Left ventricle myocardium inferior (tissue), 1 donor: ENCODE results near the gene RALY. TPM values are rescaled to one million over a fixed set of nuclear protein-coding genes. Genes with fewer than 3 reads are reported as not detected.

Experiments used
- DNase-seq: peaks from one replicate; pipeline ENCODE4 v3.0.0-alpha.2; 2020
- H3K27ac ChIP-seq: fragments of 200-600 bp; replicated peaks from 2 replicates; pipeline ENCODE4 v1.8.0; 2021
- H3K27me3 ChIP-seq: fragments of 200-600 bp; 2 replicates; pipeline ENCODE4 v1.8.0; 2021; ENCODE audit warnings: low read depth
- H3K36me3 ChIP-seq: fragments of 200-600 bp; 2 replicates; pipeline ENCODE4 v1.8.0; 2021
- H3K4me1 ChIP-seq: fragments of 200-600 bp; 2 replicates; pipeline ENCODE4 v1.8.0; 2021
- H3K4me3 ChIP-seq: fragments of 200-600 bp; 2 replicates; pipeline ENCODE4 v1.8.0; 2021; ENCODE audit warnings: mild to moderate bottlenecking, moderate library complexity
- H3K9me3 ChIP-seq: fragments of 200-600 bp; replicated peaks from 2 replicates; pipeline ENCODE4 v1.8.0; 2021
- CTCF ChIP-seq: fragments of 200-600 bp; IDR thresholded peaks from 2 replicates; pipeline ENCODE4 v1.8.0; 2021; ENCODE audit warnings: antibody characterized with exemption, mild to moderate bottlenecking, borderline replicate concordance
- intact Hi-C: fragments of 100-400 bp; cut with micrococcal nuclease; formaldehyde crosslinking; loops from one replicate; pipeline ENCODE4 v1.11.0; 2022
- total RNA-seq: library from RNA; stranded (reverse); fragmentation: NEBNext Ultra II Directional; extraction: Animal tissue kit (Norgen Biotek cat#: 25700); gene quantifications from one replicate; pipeline ENCODE4 v1.2.1, GENCODE V29; 2021
- donor health status: DM: no; HTN: yes; CAD: no; lungs with severe emphysema.

Gene RALY
- total RNA-seq, 1 donor from 2014 or later: 107 TPM

- H3K27ac ChIP-seq: no peak overlapping the region
- TF ChIP-seq CTCF: no peak
- no peak overlapping the region for H3K4me3 ChIP-seq
- no peak for DNase-seq
- no peaks in the 10 kb centered on the region for H3K36me3 ChIP-seq
- no peaks in the 10 kb centered on the region for H3K27me3 ChIP-seq
- H3K4me1 ChIP-seq: peaks cover 27% of the 10 kb centered on the region
- intact Hi-C loops: no loop called here
- H3K9me3 ChIP-seq: no peaks in the 10 kb centered on the region
These were observed 121.5 kb downstream of the RALY start for GRCh38 chr20:34115232-34115631.

- no peaks in the 10 kb centered on the region for H3K4me1 ChIP-seq
- no peak for TF ChIP-seq CTCF
- no peaks in the 10 kb centered on the region for H3K9me3 ChIP-seq
- no peaks in the 10 kb centered on the region for H3K27me3 ChIP-seq
- no peak overlapping the region for H3K4me3 ChIP-seq
- no peak for DNase-seq
- intact Hi-C loops: no loop called here
- no peaks in the 10 kb centered on the region for H3K36me3 ChIP-seq
- no peak overlapping the region for H3K27ac ChIP-seq
These were observed 126.5 kb downstream of the RALY start for GRCh38 chr20:34120213-34120612.

- no peak for TF ChIP-seq CTCF
- Histone ChIP-seq H3K4me3 (no peak overlapping the region), H3K27me3 (peaks cover 7% of the 10 kb centered on the region), H3K4me1 (no peaks in the 10 kb centered on the region), H3K36me3 (no peaks in the 10 kb centered on the region), H3K9me3 (no peaks in the 10 kb centered on the region), H3K27ac (no peak overlapping the region)
- intact Hi-C loops: no loop called here
- no peak for DNase-seq
These were observed 128.7 kb downstream of the RALY start for GRCh38 chr20:34122274-34122980.

- H3K4me1 ChIP-seq: no peaks in the 10 kb centered on the region
- H3K36me3 ChIP-seq: no peaks in the 10 kb centered on the region
- peaks cover 12% of the 10 kb centered on the region for H3K27me3 ChIP-seq
- H3K9me3 ChIP-seq: no peaks in the 10 kb centered on the region
- TF ChIP-seq CTCF: no peak
- intact Hi-C loops: no loop called here
- H3K27ac ChIP-seq: no peak overlapping the region
- no peak overlapping the region for H3K4me3 ChIP-seq
- no peak for DNase-seq
These were observed 129.6 kb downstream of the RALY start for GRCh38 chr20:34123309-34123708.

- H3K36me3 ChIP-seq: no peaks in the 10 kb centered on the region
These were observed 130.9 kb downstream of the RALY start for GRCh38 chr20:34124469-34125249.

More at GRCh38 chr20:34124469-34125249, 130.9 kb downstream of the RALY start:
- Histone ChIP-seq H3K4me1 (no peaks in the 10 kb centered on the region), H3K9me3 (no peaks in the 10 kb centered on the region), H3K4me3 (no peak overlapping the region), H3K27ac (no peak overlapping the region), H3K27me3 (peaks cover 12% of the 10 kb centered on the region)
- intact Hi-C loops: no loop called here
- no peak for DNase-seq
- no peak for TF ChIP-seq CTCF
